Stomach (tissue), 9 donors: Measurements from ENCODE around the gene TAF6. TPM values are rescaled to one million over a fixed set of nuclear protein-coding genes. Genes with fewer than 3 reads are reported as not detected.

ENCODE experiments used
- DNase-seq, 2 donors: peaks; one replicate each; pipeline versions ENCODE4 v3.0.0 to v3.0.0-alpha.2; 2013 to 2019
- H3K27ac ChIP-seq, 5 donors: fragments of 200-600 bp in 4 of 5; sonication (generic) in 4 of 5; one replicate each; pipeline ENCODE4 v1.5.1; 2013 to 2019; ENCODE audit warnings: mild to moderate bottlenecking in 1 of 5, moderate library complexity in 1 of 5
- H3K27me3 ChIP-seq, 3 donors: fragments of 200-600 bp; sonication (generic); one replicate each; pipeline ENCODE4 v1.5.1; 2017 to 2019; ENCODE audit warnings: mixed run types in 1 of 3
- H3K36me3 ChIP-seq, 4 donors: fragments of 200-600 bp; sonication (generic); 1 replicate in 3 of 4; 2 replicates in 1 of 4; pipeline ENCODE4 v1.5.1; 2016 to 2019
- H3K4me1 ChIP-seq, 4 donors: fragments of 200-600 bp; sonication (generic); one replicate each; pipeline ENCODE4 v1.5.1; 2016 to 2019
- H3K4me3 ChIP-seq, 4 donors: fragments of 200-600 bp; sonication (generic) in 3 of 4; one replicate each; pipeline ENCODE4 v1.5.1; 2016 to 2019; ENCODE audit warnings: mild to moderate bottlenecking in 1 of 4
- H3K9me3 ChIP-seq, 4 donors: fragments of 200-600 bp; sonication (generic); one replicate each; pipeline ENCODE4 v1.5.1; 2016 to 2019
- CTCF ChIP-seq, 7 experiments: fragments of 450-650 bp in 4 of 7; fragments of 200-600 bp in 3 of 7; sonication (generic) in 3 of 7; IDR thresholded peaks; one replicate each; pipeline ENCODE4 v1.5.1; 2016 to 2019; ENCODE audit warnings: antibody characterized with exemption in 7 of 7, control low read depth in 2 of 7, mild to moderate bottlenecking in 1 of 7
- EP300 ChIP-seq: sonication (generic); formaldehyde crosslinking; IDR thresholded peaks from one replicate; pipeline ENCODE4 v1.6.1; 2017; ENCODE audit warnings: antibody characterized with exemption
- POLR2A ChIP-seq, 4 donors: fragments of 450-650 bp; IDR thresholded peaks; one replicate each; pipeline ENCODE4 v1.6.1; 2016; ENCODE audit warnings: antibody characterized with exemption in 4 of 4, control low read depth in 2 of 4, mild to moderate bottlenecking in 1 of 4, moderate library complexity in 1 of 4
- POLR2AphosphoS5 ChIP-seq, 3 donors: sonication (generic); formaldehyde crosslinking; IDR thresholded peaks; one replicate each; pipeline ENCODE4 v1.6.1; 2016; ENCODE audit warnings: antibody characterized with exemption in 3 of 3
- WGBS, 5 donors: extraction: QIAGEN DNeasy Blood & Tissue Kit in 3 of 5; methylation state at CpG; one replicate each; pipeline versions ENCODE4 v1.1.5 to v1.1.7; 2013 to 2018; 5-methylcytosine and 5-hydroxymethylcytosine counted together
- intact Hi-C: fragments of 100-400 bp; cut with DNase I; formaldehyde crosslinking; loops from one replicate; pipeline ENCODE4 v1.15.1; 2023; ENCODE audit warnings: low total_unique reads
- polyA plus RNA-seq, 3 donors: library from polyadenylated mRNA; stranded (reverse); fragments of 200-250 nt; gene quantifications; one replicate each; pipeline ENCODE4 v1.2.3, GENCODE V29; 2013
- total RNA-seq, 5 donors: library from RNA; depleted of rRNA; stranded (reverse); fragments of >200 nt; gene quantifications; one replicate each; pipeline versions ENCODE4 v1.1.0 to v1.2.3, GENCODE V29; 2014 to 2016
- donor health status: healthy with polysubstance abuse.
- donor health status: Bipolar disorder and iron deficiency.
- donor health status: healthy.

Gene TAF6
- total and polyA plus RNA-seq, 8 donors: 15.4 to 106 (median 28.4) TPM

GRCh38 chr7:100156331-100157068 is 37.3 kb upstream of the TAF6 start:
- Histone ChIP-seq H3K36me3 (peaks cover 31 to 58% (median 49%) of the 10 kb centered on the region in 4 donors), H3K4me3 (peak overlapping the region in 2 of 4 donors; percentile 86 to 99), H3K4me1 (peaks cover 12 to 71% (median 50%) of the 10 kb centered on the region in 4 donors), H3K27ac (peak overlapping the region; percentile 52 to 93 (median 90)), H3K27me3 (no peaks in the 10 kb centered on the region), H3K9me3 (no peaks in the 10 kb centered on the region)
- WGBS, 5 donors: 71 to 78% (median 72%) methylated on average over 16 of the region's 16 CpGs
- intact Hi-C loops: no loop called here
- TF ChIP-seq EP300 (no peak), POLR2AphosphoS5 (IDR thresholded peaks at IDR 0.05) (no peak), CTCF (IDR thresholded peaks at IDR 0.05) (no peak), POLR2A (IDR thresholded peaks at IDR 0.05) (no peak)
- DNase-seq: peak in 1 of 2 donors; percentile 53

GRCh38 chr7:100155553-100156317 is 36.6 kb upstream of the TAF6 start:
- TF ChIP-seq EP300: no peak
- no peak for TF ChIP-seq CTCF (IDR thresholded peaks at IDR 0.05)
- TF ChIP-seq POLR2AphosphoS5 (IDR thresholded peaks at IDR 0.05): no peak
- TF ChIP-seq POLR2A (IDR thresholded peaks at IDR 0.05): no peak
- Histone ChIP-seq H3K27me3 (no peaks in the 10 kb centered on the region), H3K9me3 (no peaks in the 10 kb centered on the region), H3K4me3 (no peak overlapping the region), H3K4me1 (peaks cover 12 to 79% (median 52%) of the 10 kb centered on the region in 4 donors), H3K27ac (peak overlapping the region in 4 of 5 donors; percentile 54 to 91 (median 73)), H3K36me3 (peaks cover 31 to 63% (median 51%) of the 10 kb centered on the region in 4 donors)
- no peak for DNase-seq
- intact Hi-C loops: no loop called here
- 58 to 75% (median 62%) methylated on average over 20 of the region's 20 CpGs for WGBS, 5 donors

GRCh38 chr7:100154651-100155491 is 35.7 kb upstream of the TAF6 start:
- Histone ChIP-seq H3K4me1 (peaks cover 15 to 87% (median 61%) of the 10 kb centered on the region in 4 donors), H3K36me3 (peaks cover 31 to 63% (median 51%) of the 10 kb centered on the region in 4 donors), H3K4me3 (no peak overlapping the region), H3K9me3 (no peaks in the 10 kb centered on the region), H3K27me3 (no peaks in the 10 kb centered on the region), H3K27ac (peak overlapping the region; percentile 26 to 65 (median 54))
- peak in 1 of 2 donors; percentile 64 for DNase-seq
- 61 to 71% (median 69%) methylated on average over 23 to 30 of the region's 30 CpGs for WGBS, 5 donors
- intact Hi-C loops: no loop called here
- TF ChIP-seq EP300 (no peak), CTCF (IDR thresholded peaks at IDR 0.05) (no peak), POLR2A (IDR thresholded peaks at IDR 0.05) (no peak), POLR2AphosphoS5 (IDR thresholded peaks at IDR 0.05) (no peak)
